ENCODE data around the gene CTNNA2.

CTNNA2 gene

GRCh38 chr2:80529466-80530165 is 1016.8 kb downstream of the CTNNA2 start:
- no peak for DNase-seq

GRCh38 chr2:80530442-80531064 is 1017.7 kb downstream of the CTNNA2 start:
- DNase-seq: no peak

GRCh38 chr2:80531319-80531718 is 1018.5 kb downstream of the CTNNA2 start:
- no peak for DNase-seq

DNA sequence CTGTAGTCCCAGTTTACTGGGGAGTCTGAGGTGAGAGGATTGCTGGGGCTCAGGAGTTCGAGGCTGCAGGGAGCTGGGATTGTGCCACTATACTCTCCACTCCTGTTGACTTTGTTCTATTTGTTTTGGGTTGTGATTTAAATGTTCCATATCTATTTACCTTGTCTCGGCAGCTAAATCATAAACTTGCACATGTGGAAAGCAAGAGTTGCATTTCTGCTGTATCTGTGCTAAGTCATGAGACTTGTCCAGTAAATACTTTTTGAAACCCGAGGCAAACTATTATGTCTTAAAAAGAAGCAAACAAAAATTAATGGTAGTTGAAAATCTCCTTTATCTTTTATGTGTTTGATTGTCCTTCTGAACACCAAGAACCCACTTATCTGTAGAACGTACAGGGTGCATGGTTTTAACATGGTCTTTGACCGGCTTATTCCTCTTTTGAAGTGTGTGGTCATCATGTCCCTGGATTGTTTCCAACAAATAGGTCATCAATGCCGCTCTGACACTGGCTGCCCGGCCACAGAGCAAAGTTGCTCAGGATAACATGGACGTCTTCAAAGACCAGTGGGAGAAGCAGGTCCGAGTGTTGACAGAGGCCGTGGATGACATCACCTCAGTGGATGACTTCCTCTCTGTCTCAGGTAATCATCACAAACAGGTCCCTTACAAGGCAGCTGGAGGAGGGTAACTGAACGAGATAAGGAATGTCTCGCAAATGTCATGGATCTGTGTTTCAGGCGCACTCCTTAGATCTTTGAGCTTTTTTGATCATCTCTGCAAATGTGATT is 1032.8 kb downstream of the CTNNA2 start:
- DNase-seq: no peak

GRCh38 chr2:80546766-80547165 is 1033.9 kb downstream of the CTNNA2 start:
- DNase-seq: no peak

- no peak for DNase-seq
Observed at GRCh38 chr2:80547344-80547743, 1034.5 kb downstream of the CTNNA2 start.

- DNase-seq: no peak
Observed at GRCh38 chr2:80548469-80548868, 1035.6 kb downstream of the CTNNA2 start.

- DNase-seq: no peak
Observed at GRCh38 chr2:80549901-80550300, 1037.0 kb downstream of the CTNNA2 start.

GRCh38 chr2:80560326-80560725 is 1047.5 kb downstream of the CTNNA2 start:
- no peak for DNase-seq

GRCh38 chr2:80568011-80568410 is 1055.2 kb downstream of the CTNNA2 start:
- DNase-seq: no peak

GRCh38 chr2:80573167-80573566 is 1060.3 kb downstream of the CTNNA2 start:
- DNase-seq: no peak

DNA sequence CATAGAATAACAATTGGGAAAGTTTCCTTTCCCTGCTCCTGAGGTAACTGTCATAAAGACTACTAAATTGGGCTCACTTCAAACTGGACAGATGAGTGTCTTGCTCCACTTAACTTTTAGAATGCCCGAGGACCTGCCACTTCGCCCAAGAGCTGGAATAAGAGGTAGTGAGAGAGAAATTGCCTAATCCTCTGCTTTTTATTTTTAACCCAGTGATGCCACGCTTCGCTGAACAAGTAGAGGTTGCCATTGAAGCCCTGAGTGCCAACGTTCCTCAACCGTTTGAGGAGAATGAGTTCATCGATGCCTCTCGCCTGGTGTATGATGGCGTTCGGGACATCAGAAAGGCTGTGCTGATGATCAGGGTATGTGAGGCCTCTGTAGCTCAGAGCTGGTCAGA is 1061.1 kb downstream of the CTNNA2 start:
- no peak for DNase-seq

- DNase-seq: no peak
Observed at GRCh38 chr2:80579756-80580155, 1066.9 kb downstream of the CTNNA2 start.

- DNase-seq: no peak
Observed at GRCh38 chr2:80591233-80591632, 1078.4 kb downstream of the CTNNA2 start.

DNA sequence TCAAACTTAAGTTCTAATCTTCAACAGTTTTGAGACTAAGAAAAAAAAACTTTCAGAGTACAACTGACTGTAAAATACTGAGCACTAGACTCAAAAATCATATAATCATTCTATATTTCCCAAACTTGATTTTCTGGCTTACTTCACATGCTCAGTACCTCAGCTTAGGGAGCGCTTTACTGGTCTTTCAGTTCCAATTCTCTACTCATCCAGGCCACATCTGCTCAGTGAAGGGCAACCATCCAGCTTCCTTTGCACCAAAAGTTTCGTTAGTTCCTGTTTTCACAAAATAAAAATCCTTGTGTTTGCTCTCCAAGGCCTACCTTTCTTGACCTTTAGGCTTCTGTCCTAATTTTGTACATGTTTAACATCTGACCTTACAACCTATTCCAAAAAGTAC is 1079.3 kb downstream of the CTNNA2 start:
- DNase-seq: no peak

- DNase-seq: no peak
Observed at GRCh38 chr2:80610108-80610507, 1097.3 kb downstream of the CTNNA2 start.

DNA sequence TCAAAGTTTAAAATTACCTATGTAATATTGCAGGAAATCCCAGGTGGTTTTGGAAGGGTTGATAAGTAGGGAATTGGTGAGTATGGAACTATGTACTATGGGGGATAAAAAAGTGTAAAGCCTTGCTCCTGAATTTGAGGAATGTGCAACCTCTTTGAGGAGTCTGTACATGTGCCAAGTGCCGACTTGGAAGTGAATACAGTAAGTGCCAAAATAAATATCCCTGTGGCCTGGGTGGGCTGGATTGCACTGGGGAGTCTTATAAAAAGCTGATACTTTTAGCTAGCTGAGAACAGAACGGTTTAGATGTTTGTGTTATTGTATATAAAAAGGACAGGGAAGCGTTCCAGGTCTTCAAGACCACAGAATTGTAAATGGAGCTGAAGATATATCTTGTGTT is 1108.8 kb downstream of the CTNNA2 start:
- DNase-seq: no peak

GRCh38 chr2:80624062-80624461 is 1111.2 kb downstream of the CTNNA2 start:
- DNase-seq: no peak

GRCh38 chr2:80634590-80634989 is 1121.7 kb downstream of the CTNNA2 start:
- DNase-seq: no peak

- DNase-seq: no peak
Observed at GRCh38 chr2:80638783-80639182, 1125.9 kb downstream of the CTNNA2 start.

DNA sequence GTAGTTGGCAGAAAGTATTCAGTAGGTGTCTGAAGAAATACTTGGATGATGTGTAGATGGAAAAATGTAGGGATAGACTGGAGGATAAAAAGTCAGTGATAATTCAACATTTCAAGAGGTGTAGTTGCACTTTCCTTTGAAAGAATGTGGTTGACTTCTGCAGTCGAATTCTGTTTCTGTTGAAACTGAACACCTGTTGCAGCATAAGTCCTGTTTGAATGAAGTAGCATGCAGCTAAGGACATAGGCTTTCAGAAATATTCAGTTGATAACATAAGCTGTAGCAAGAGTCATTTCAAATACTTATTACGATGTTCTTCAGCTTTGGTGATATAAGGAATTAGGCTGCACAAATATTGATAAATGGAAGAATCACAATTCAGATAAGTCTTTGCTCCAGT is 1129.6 kb downstream of the CTNNA2 start:
- DNase-seq: no peak

DNA sequence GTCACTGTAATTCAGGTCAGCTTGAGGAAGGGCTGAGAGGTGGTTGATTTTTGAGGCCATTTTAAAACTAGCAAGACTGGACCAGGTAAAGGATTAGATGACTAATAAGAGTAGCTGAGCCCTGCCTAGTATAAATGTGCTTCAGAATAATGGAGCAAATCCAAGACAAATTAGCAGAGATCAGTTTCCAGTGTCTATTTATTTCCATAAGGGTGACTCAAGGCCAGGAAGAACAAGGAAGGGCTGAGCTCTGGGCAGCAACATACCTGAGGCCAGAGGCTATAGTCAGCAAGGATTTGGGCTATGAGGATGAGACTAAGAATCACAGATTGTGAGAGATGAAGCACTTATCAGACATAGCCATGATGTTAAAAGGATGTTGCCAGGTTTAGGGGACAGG is 1130.7 kb downstream of the CTNNA2 start:
- DNase-seq: no peak

DNA sequence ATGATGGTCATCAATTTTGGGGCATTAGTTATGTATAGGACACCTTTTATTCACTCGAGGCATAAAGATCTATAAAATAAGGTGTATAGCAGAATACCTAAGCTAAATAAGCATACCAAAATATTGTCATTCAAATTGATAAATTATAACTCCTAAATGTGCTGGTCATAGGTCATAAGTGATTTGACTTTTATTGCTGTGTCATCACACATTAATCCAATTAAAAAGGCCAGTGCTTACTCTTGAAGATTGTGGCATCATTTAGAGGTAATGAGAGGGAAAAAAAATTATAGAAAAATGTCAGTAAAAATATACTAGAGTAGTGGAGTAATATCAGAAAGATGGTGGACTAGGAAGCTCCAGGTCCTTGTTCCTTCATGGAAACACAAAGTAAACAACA is 1138.6 kb downstream of the CTNNA2 start:
- DNase-seq: no peak

DNA sequence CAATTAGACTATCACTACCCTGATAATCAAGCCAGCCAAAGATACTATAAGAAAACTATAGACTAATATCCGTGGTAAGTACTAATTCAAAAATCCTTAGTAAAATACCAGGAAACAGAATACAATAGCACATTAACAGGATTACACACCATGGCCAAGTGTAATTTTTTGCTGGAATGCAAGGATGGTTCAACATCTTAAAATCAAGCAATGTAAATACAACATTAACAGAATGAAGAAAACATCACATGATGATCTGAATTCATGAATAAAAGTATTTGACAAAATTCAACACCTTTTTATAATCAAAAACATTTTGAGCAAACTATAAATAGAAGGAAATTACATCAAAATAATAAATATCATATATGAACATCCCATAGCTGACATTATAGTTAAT is 1142.4 kb downstream of the CTNNA2 start:
- DNase-seq: no peak

Measured in kidney glomerular epithelial cell (primary cell).